HCT116 (cell line): ENCODE measurements around the gene C4BPB.

ENCODE experiments used
- CEBPB ChIP-seq: IDR thresholded peaks from 2 replicates; pipeline ENCODE4 v1.6.1; 2012; ENCODE audit warnings: low read depth
- CTCF ChIP-seq, 3 experiments: fragments of 200-600 bp in 1 of 3; sonication (generic) in 1 of 3; IDR thresholded peaks in 2 of 3; conservative IDR thresholded peaks in 1 of 3; 2 replicates each; pipeline ENCODE4 v1.5.1; 2012 to 2017; ENCODE audit warnings: low read depth in 2 of 3, low read length in 2 of 3, antibody characterized with exemption in 1 of 3, borderline replicate concordance in 1 of 3, control low read depth in 1 of 3, mild to moderate bottlenecking in 1 of 3, mixed read lengths in 1 of 3, mixed run types in 1 of 3, moderate library complexity in 1 of 3; ENCODE audit not compliant: insufficient read depth in 1 of 3
- MAX ChIP-seq: IDR thresholded peaks from 2 replicates; pipeline ENCODE4 v1.6.1; 2012
- POLR2A ChIP-seq: IDR thresholded peaks from 2 replicates; pipeline ENCODE4 v1.7.0; 2011; ENCODE audit warnings: borderline replicate concordance; ENCODE audit not compliant: insufficient read depth, insufficient read length; ENCODE audit errors: extremely low read depth
- SP1 ChIP-seq: IDR thresholded peaks from 2 replicates; pipeline ENCODE4 v1.6.1; 2012; ENCODE audit warnings: low read depth
- YY1 ChIP-seq: IDR thresholded peaks from 2 replicates; pipeline ENCODE4 v1.6.1; 2011; ENCODE audit warnings: low read length, low read depth, moderate library complexity, mild to moderate bottlenecking; ENCODE audit not compliant: insufficient replicate concordance; ENCODE audit errors: extremely low read depth
- ZFX ChIP-seq: fragments of 450-650 bp; IDR thresholded peaks from 2 replicates; pipeline ENCODE4 v1.6.1; 2017

GRCh38 chr1:207070811-207071210 is 17.8 kb upstream of the C4BPB start:
- TF ChIP-seq POLR2A (no peak), ZFX (no peak), CTCF (IDR thresholded peaks at IDR 0.05 in 2 of 3, conservative IDR thresholded peaks at IDR 0.05 in 1 of 3; ENCODE audit: borderline replicate concordance in 1 of 3, insufficient read depth in 1 of 3, low read depth in 2 of 3, low read length in 2 of 3) (no peak), YY1 (no peak), CEBPB (no peak), SP1 (no peak), MAX (no peak)
